GM19238 (cell line): ENCODE results near the gene VN1R2.
A peak's percentile ranks its signal among the peaks of the same experiment; 100 is the strongest.
"Not testable (repeated sequence)": the region's sequence is repeated elsewhere in the genome, so short reads cannot be mapped to it uniquely, and the experiment has no call there.

ENCODE experiments used
- DNase-seq: peaks from one replicate; pipeline ENCODE4 v3.0.0; 2011; ENCODE audit warnings: low spot score; ENCODE audit not compliant: insufficient read length

Gene VN1R2

GRCh38 chr19:53257715-53258342 is at the start of gene VN1R2:
VN1R2 (plus strand) TSS chr19:53258292; CDS start chr19:53258376, 84 bp downstream.
- not testable (repeated sequence) for DNase-seq

GRCh38 chr19:53211554-53211953 is 46.5 kb upstream of the VN1R2 start:
- not testable (repeated sequence) for DNase-seq

- no peak for DNase-seq
Measured at GRCh38 chr19:53212703-53213320, 45.3 kb upstream of the VN1R2 start.

- not testable (repeated sequence) for DNase-seq
Measured at GRCh38 chr19:53222716-53223115, 35.4 kb upstream of the VN1R2 start.

- no peak for DNase-seq
Measured at GRCh38 chr19:53224606-53225005, 33.5 kb upstream of the VN1R2 start.

GRCh38 chr19:53237114-53237777 is 20.8 kb upstream of the VN1R2 start:
- no peak for DNase-seq

- no peak for DNase-seq
Measured at GRCh38 chr19:53246498-53246897, 11.6 kb upstream of the VN1R2 start.

GRCh38 chr19:53254411-53255341 is 3.4 kb upstream of the VN1R2 start, which contains the start of gene ZNF677:
ZNF677 (minus strand) TSS chr19:53254873; CDS start chr19:53251550, 3,323 bp downstream.
- peak; percentile 42 for DNase-seq

- DNase-seq: not testable (repeated sequence)
Measured at GRCh38 chr19:53267623-53268022, 9.5 kb downstream of the VN1R2 start, which contains the start of gene VN1R4. VN1R4 (minus strand) TSS chr19:53267723; CDS start chr19:53267665, 58 bp downstream.

- not testable (repeated sequence) for DNase-seq
Measured at GRCh38 chr19:53269861-53270260, 11.8 kb downstream of the VN1R2 start.

- no peak for DNase-seq
Measured at GRCh38 chr19:53272044-53272443, 14.0 kb downstream of the VN1R2 start.

- no peak for DNase-seq
Measured at GRCh38 chr19:53275480-53275879, 17.4 kb downstream of the VN1R2 start.

GRCh38 chr19:53281947-53282346 is 23.9 kb downstream of the VN1R2 start:
- DNase-seq: not testable (repeated sequence)

- no peak for DNase-seq
Measured at GRCh38 chr19:53285087-53285486, 27.0 kb downstream of the VN1R2 start.

GRCh38 chr19:53290758-53291549 is 32.9 kb downstream of the VN1R2 start:
- DNase-seq: no peak

GRCh38 chr19:53294786-53295441 is 36.8 kb downstream of the VN1R2 start:
- no peak for DNase-seq

- DNase-seq: not testable (repeated sequence)
Measured at GRCh38 chr19:53301341-53301740, 43.2 kb downstream of the VN1R2 start.

GRCh38 chr19:53308339-53308811 is 50.3 kb downstream of the VN1R2 start:
- DNase-seq: no peak
